HL-60 (cell line): Measurements from ENCODE around the gene GABRB1.

ENCODE experiments used
- DNase-seq, 2 experiments: peaks; one replicate each; pipeline ENCODE4 v3.0.0-alpha.2; 2010 to 2020; ENCODE audit warnings: low read depth in 1 of 2, low spot score in 1 of 2
- H3K27ac ChIP-seq: fragments of 250-450 bp; sonication (Bioruptor Pico); replicated peaks from 2 replicates; pipeline ENCODE4 v1.5.1; 2020; ENCODE audit warnings: mild to moderate bottlenecking, moderate library complexity
- H3K27me3 ChIP-seq: fragments of 250-450 bp; sonication (Bioruptor Pico); 2 replicates; pipeline ENCODE4 v1.5.1; 2021; ENCODE audit warnings: mild to moderate bottlenecking, moderate library complexity; ENCODE audit not compliant: insufficient read depth, poor library complexity, severe bottlenecking
- H3K4me3 ChIP-seq: replicated peaks from 2 replicates; pipeline ENCODE4 v1.5.1; 2011; ENCODE audit warnings: mild to moderate bottlenecking, control low read depth, low read length; ENCODE audit not compliant: insufficient read depth
- GABPA ChIP-seq: IDR thresholded peaks from 2 replicates; pipeline ENCODE4 v1.6.1; 2012; ENCODE audit warnings: low read depth
- POLR2AphosphoS5 ChIP-seq: IDR thresholded peaks from 2 replicates; pipeline ENCODE4 v1.6.1; 2012; ENCODE audit warnings: low read depth
- SPI1 ChIP-seq: IDR thresholded peaks from 2 replicates; pipeline ENCODE4 v1.6.1; 2012; ENCODE audit warnings: low read depth, mild to moderate bottlenecking, borderline replicate concordance
- TF ChIP-seq, protein P1 (sequence below): IDR thresholded peaks from 2 replicates; pipeline ENCODE4 v1.6.1; 2012; ENCODE audit warnings: low read depth; ENCODE audit not compliant: insufficient replicate concordance
- TF ChIP-seq, protein P2 (sequence below): IDR thresholded peaks from one replicate; pipeline ENCODE4 v1.5.1; 2011; ENCODE audit warnings: low read length, control low read depth, inconsistent platforms; ENCODE audit not compliant: insufficient read depth

GABRB1 gene

DNA sequence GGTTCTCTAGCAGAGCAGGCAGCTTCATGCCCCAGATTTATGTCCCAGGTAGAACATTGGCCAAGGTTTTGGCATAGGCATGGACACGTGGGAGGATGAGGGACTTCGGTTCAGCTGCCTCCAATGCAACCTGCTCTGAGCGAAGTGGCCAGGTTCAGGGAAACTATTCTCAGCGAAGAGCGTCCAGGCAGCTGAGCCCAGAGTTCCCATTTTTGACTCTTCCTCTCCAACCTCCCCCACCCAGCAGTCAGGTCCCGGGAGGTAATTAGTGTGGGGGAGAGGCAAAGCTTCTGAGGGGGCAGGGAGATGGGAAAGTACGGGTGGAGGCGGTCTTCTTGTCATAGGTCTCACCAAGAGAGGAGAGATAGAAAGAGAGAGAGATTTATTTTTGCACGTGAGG lies 39.0 kb upstream of the GABRB1 start:
- peaks cover 31% of the 10 kb centered on the region for H3K27me3 ChIP-seq
- DNase-seq: no peak

DNA sequence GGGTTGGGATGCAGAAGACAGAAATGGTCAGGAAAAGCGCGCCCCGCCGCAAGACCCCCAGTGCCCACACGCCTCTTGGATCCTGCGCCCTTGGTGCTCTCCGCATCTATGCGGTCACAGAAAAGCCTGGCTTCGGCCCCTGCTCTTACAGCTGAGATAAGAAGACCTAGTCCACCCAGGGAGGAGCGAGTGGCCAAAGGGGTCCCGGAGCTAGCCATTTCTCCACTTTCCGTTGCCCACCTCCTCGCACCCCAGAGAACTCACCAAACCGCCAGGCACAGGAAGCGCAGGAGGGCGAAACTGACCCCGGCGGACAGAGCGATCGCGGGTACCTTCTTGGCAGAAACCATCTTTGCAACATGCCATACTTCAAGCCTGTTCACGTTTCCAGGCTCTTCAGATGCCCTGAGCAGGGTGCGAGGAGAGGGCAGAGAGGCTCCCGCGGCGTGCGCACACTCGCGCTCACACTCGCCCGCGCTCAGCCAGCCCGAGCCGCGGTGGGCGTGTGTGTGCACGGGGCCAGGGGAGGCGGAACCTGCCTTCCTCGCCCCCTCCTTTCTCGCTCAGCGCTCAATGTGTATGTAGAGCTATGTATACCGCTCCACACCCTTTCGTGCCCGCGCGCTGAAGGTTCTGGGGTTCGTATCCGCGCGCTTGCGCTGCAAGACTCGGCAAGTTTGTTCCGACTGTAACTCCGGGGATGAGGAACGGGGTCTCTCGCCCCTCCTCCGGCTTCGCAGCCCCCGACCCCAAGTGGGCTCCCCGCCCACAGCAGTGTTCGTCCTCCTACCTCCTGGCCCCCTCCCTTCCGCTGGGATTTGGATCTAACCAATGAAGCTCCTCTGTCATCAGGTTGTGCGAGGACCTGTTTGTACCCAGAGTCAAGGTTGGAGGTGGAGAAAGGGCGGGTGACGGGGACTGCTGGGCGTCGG lies 38.0 kb upstream of the GABRB1 start, which contains the start of gene GABRA4:
Gene GABRA4, minus strand, starts transcription at position 507 of the 932 bp plus-strand sequence. Its CDS starts 157 bp downstream, at position 350.
- no peak for DNase-seq
- Histone ChIP-seq H3K27me3 (peaks cover 31% of the 10 kb centered on the region), H3K27ac (no peak within 1 kb of the TSS), H3K4me3 (peak within 1 kb of the TSS; percentile 46)
- TF ChIP-seq, protein P1, sequence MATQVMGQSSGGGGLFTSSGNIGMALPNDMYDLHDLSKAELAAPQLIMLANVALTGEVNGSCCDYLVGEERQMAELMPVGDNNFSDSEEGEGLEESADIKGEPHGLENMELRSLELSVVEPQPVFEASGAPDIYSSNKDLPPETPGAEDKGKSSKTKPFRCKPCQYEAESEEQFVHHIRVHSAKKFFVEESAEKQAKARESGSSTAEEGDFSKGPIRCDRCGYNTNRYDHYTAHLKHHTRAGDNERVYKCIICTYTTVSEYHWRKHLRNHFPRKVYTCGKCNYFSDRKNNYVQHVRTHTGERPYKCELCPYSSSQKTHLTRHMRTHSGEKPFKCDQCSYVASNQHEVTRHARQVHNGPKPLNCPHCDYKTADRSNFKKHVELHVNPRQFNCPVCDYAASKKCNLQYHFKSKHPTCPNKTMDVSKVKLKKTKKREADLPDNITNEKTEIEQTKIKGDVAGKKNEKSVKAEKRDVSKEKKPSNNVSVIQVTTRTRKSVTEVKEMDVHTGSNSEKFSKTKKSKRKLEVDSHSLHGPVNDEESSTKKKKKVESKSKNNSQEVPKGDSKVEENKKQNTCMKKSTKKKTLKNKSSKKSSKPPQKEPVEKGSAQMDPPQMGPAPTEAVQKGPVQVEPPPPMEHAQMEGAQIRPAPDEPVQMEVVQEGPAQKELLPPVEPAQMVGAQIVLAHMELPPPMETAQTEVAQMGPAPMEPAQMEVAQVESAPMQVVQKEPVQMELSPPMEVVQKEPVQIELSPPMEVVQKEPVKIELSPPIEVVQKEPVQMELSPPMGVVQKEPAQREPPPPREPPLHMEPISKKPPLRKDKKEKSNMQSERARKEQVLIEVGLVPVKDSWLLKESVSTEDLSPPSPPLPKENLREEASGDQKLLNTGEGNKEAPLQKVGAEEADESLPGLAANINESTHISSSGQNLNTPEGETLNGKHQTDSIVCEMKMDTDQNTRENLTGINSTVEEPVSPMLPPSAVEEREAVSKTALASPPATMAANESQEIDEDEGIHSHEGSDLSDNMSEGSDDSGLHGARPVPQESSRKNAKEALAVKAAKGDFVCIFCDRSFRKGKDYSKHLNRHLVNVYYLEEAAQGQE: no peak
- TF ChIP-seq GABPA: no peak
- no peak for TF ChIP-seq POLR2AphosphoS5
- no peak for TF ChIP-seq SPI1

More for the DNA sequence above, 39.0 kb upstream of the GABRB1 start:
- TF ChIP-seq, protein P2, sequence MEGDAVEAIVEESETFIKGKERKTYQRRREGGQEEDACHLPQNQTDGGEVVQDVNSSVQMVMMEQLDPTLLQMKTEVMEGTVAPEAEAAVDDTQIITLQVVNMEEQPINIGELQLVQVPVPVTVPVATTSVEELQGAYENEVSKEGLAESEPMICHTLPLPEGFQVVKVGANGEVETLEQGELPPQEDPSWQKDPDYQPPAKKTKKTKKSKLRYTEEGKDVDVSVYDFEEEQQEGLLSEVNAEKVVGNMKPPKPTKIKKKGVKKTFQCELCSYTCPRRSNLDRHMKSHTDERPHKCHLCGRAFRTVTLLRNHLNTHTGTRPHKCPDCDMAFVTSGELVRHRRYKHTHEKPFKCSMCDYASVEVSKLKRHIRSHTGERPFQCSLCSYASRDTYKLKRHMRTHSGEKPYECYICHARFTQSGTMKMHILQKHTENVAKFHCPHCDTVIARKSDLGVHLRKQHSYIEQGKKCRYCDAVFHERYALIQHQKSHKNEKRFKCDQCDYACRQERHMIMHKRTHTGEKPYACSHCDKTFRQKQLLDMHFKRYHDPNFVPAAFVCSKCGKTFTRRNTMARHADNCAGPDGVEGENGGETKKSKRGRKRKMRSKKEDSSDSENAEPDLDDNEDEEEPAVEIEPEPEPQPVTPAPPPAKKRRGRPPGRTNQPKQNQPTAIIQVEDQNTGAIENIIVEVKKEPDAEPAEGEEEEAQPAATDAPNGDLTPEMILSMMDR: no peak
- peak; percentile 22; the same call in 1 of the 2 replicates for TF ChIP-seq SPI1
- H3K4me3 ChIP-seq: no peak overlapping the region
- H3K27ac ChIP-seq: no peak overlapping the region

DNA sequence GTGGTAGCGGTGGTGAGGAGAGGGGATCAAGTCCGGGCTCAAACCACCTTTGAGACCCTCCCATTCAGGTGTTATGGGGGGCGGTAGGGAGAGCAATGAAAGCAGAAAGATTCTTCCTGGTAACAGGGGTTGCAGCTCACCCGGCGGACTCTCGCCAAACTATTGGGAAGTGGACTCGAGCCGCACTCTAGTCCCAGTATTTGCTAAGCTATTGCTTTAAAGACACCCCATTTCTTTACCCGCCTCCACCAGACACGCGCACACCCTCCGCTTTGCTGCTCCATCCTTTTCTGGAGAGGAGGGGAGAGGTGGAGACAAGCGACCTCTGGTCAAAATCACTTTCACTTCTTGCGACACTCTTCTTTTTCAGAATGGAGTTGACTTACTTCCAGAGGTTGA lies 37.4 kb upstream of the GABRB1 start:
- Histone ChIP-seq H3K27me3 (peaks cover 31% of the 10 kb centered on the region), H3K27ac (no peak overlapping the region), H3K4me3 (peak overlapping the region; percentile 46)
- DNase-seq: no peak
- no peak for TF ChIP-seq POLR2AphosphoS5
- TF ChIP-seq, protein P2: no peak
- no peak for TF ChIP-seq SPI1

DNA sequence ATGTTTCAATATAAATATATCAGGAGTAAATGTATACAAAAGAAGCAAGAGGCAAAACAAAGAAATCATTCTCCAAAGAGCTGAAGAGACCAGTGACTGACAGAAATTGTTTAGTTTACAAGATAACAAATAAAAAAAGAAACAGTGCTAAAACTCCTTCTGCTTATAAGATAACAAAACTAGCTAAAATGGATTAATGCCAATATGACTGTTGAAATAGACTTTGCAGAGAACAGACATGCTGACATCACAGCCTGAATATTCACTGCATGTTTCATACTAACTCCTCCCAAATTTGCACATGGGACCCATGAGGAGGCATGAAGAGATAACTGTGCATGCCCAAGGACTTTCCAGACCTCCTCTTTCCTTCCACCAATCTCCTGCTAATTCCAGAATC lies 31.8 kb upstream of the GABRB1 start:
- Histone ChIP-seq H3K27ac (no peak overlapping the region), H3K4me3 (no peak overlapping the region), H3K27me3 (peaks cover 7% of the 10 kb centered on the region)
- TF ChIP-seq, protein P2: no peak
- no peak for TF ChIP-seq SPI1
- no peak for DNase-seq

DNA sequence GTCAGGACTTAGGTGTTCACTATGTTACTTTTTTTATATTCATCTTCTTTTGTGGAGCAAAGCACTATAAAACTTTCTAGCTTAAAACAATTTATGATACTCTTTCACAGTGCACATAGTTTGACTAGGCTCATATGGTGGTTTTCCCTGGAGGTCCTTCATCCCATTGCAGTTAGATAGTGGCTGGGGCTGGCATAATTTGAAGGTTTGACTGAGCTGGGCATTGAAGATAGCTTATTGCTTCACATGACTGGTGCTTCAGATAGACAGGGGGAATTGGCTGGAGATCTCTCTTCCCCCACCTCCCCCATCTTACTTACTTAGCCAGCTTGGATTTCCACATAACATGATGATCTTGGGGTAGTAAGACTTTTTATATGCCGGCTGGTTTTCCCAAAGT lies 31.0 kb upstream of the GABRB1 start:
- DNase-seq: no peak
- TF ChIP-seq POLR2AphosphoS5 (no peak), SPI1 (no peak), GABPA (no peak)
- TF ChIP-seq, protein P1: no peak
- TF ChIP-seq, protein P2: no peak
- Histone ChIP-seq H3K27ac (no peak overlapping the region), H3K4me3 (no peak overlapping the region), H3K27me3 (no peaks in the 10 kb centered on the region)
